Prostate gland (tissue), 2 donors: ENCODE results near the gene DSCAM. TPM values are rescaled to one million over a fixed set of nuclear protein-coding genes. Genes with fewer than 3 reads are reported as not detected.

Source experiments
- DNase-seq: peaks from one replicate; pipeline ENCODE4 v3.0.0-alpha.2; 2019; ENCODE audit warnings: low spot score
- H3K27ac ChIP-seq, 2 donors: fragments of 200-600 bp; sonication (generic); 2 replicates each; pipeline ENCODE4 v1.5.1; 2017 to 2019
- H3K27me3 ChIP-seq: fragments of 200-600 bp; sonication (generic); replicated peaks from 2 replicates; pipeline ENCODE4 v1.5.1; 2019; ENCODE audit not compliant: insufficient read depth
- H3K36me3 ChIP-seq, 2 donors: fragments of 200-600 bp; sonication (generic); 1 replicate in 1 of 2; 2 replicates in 1 of 2; pipeline versions ENCODE4 v1.5.1 to v1.8.1; 2017 to 2019
- H3K4me1 ChIP-seq: fragments of 200-600 bp; sonication (generic); replicated peaks from 2 replicates; pipeline ENCODE4 v1.5.1; 2019
- H3K4me3 ChIP-seq, 2 donors: fragments of 200-600 bp; sonication (generic); 2 replicates each; pipeline ENCODE4 v1.5.1; 2017 to 2019
- H3K9me3 ChIP-seq: fragments of 200-600 bp; sonication (generic); 2 replicates; pipeline ENCODE4 v1.5.1; 2017
- POLR2A ChIP-seq: fragments of 450-650 bp; IDR thresholded peaks from one replicate; pipeline ENCODE4 v1.6.1; 2016; ENCODE audit warnings: antibody characterized with exemption, mild to moderate bottlenecking
- POLR2AphosphoS5 ChIP-seq: sonication (generic); formaldehyde crosslinking; IDR thresholded peaks from one replicate; pipeline ENCODE4 v1.6.1; 2017; ENCODE audit warnings: antibody characterized with exemption
- whole genome bisulfite sequencing: methylation state at CpG from one replicate; pipeline ENCODE4 v1.1.5; 2018; 5-methylcytosine and 5-hydroxymethylcytosine counted together
- intact Hi-C: fragments of 100-400 bp; cut with DNase I; formaldehyde crosslinking; loops from one replicate; pipeline ENCODE4 v1.14.2; 2022
- total RNA-seq, 2 donors: library from RNA; depleted of rRNA; stranded (reverse); fragments of >200 nt; gene quantifications; one replicate each; pipeline ENCODE4 v1.1.0, GENCODE V29; 2016
- TF ChIP-seq, protein P1 (sequence below), 4 experiments: fragments of 200-600 bp in 2 of 4; fragments of 450-650 bp in 2 of 4; sonication (generic) in 2 of 4; IDR thresholded peaks; 1 replicate in 3 of 4; 2 replicates in 1 of 4; pipeline ENCODE4 v1.5.1; 2016 to 2019; ENCODE audit warnings: antibody characterized with exemption in 4 of 4, mild to moderate bottlenecking in 2 of 4, moderate library complexity in 2 of 4

The DSCAM gene
- total RNA-seq, 2 donors from 2014 or later, result under 0.01 to 1.6 TPM

- intact Hi-C loops, result loop anchor here (10.0 kb wide), 1 partner anchor 384 kb away; the partner anchor contains the start of gene DSCAM
- H3K9me3 ChIP-seq, result no peaks in the 10 kb centered on the region
- H3K4me1 ChIP-seq, result no peaks in the 10 kb centered on the region
- no peak overlapping the region for H3K27ac ChIP-seq
- TF ChIP-seq POLR2AphosphoS5 (no peak), POLR2A (no peak)
- TF ChIP-seq, protein P1, sequence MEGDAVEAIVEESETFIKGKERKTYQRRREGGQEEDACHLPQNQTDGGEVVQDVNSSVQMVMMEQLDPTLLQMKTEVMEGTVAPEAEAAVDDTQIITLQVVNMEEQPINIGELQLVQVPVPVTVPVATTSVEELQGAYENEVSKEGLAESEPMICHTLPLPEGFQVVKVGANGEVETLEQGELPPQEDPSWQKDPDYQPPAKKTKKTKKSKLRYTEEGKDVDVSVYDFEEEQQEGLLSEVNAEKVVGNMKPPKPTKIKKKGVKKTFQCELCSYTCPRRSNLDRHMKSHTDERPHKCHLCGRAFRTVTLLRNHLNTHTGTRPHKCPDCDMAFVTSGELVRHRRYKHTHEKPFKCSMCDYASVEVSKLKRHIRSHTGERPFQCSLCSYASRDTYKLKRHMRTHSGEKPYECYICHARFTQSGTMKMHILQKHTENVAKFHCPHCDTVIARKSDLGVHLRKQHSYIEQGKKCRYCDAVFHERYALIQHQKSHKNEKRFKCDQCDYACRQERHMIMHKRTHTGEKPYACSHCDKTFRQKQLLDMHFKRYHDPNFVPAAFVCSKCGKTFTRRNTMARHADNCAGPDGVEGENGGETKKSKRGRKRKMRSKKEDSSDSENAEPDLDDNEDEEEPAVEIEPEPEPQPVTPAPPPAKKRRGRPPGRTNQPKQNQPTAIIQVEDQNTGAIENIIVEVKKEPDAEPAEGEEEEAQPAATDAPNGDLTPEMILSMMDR (IDR thresholded peaks at IDR 0.05), result no peak
- DNase-seq, result no peak
- 46% methylated on average over 1 of the region's 1 CpG for WGBS
- no peak overlapping the region for H3K4me3 ChIP-seq
- H3K36me3 ChIP-seq, result no peaks in the 10 kb centered on the region
- no peaks in the 10 kb centered on the region for H3K27me3 ChIP-seq
These were observed 385.9 kb downstream of the DSCAM start for GRCh38 chr21:40461008-40461407.

DNA sequence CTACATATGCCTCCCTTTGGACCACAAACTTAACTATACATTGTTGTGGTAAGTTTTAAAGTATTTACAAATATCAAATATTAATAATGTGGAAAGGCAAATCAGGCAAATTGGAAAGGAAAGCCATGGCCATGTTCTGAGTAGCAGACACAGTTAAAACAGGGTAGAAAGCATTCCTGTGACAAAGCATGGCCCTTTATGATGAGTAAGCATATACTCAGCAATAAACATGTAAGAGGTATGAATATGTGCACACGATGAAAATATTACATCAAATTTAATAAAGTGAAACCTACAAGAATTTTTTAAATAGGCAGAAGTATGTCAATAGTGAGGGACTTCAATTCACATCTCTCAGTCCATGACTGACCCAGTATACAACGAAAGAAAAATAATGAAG lies 389.2 kb downstream of the DSCAM start:
- intact Hi-C loops, result no loop called here
- H3K4me3 ChIP-seq, result no peak overlapping the region
- no peak overlapping the region for H3K27ac ChIP-seq
- H3K4me1 ChIP-seq, result no peaks in the 10 kb centered on the region
- H3K9me3 ChIP-seq, result no peaks in the 10 kb centered on the region
- H3K27me3 ChIP-seq, result no peaks in the 10 kb centered on the region
- no peaks in the 10 kb centered on the region for H3K36me3 ChIP-seq
- WGBS, result 88% methylated on average over 2 of the region's 2 CpGs
- no peak for DNase-seq
- TF ChIP-seq POLR2A (no peak), POLR2AphosphoS5 (no peak)
- TF ChIP-seq, protein P1 (IDR thresholded peaks at IDR 0.05), result no peak

- 93% methylated on average over 3 of the region's 3 CpGs for WGBS
- H3K4me1 ChIP-seq, result no peaks in the 10 kb centered on the region
- H3K9me3 ChIP-seq, result no peaks in the 10 kb centered on the region
- TF ChIP-seq POLR2A (no peak), POLR2AphosphoS5 (no peak)
- TF ChIP-seq, protein P1 (IDR thresholded peaks at IDR 0.05), result no peak
- H3K27ac ChIP-seq, result no peak overlapping the region
- H3K4me3 ChIP-seq, result no peak overlapping the region
- intact Hi-C loops, result no loop called here
- no peak for DNase-seq
- H3K27me3 ChIP-seq, result no peaks in the 10 kb centered on the region
- no peaks in the 10 kb centered on the region for H3K36me3 ChIP-seq
These were observed 392.9 kb downstream of the DSCAM start for GRCh38 chr21:40454057-40454456.

GRCh38 chr21:40453183-40453582 lies 393.8 kb downstream of the DSCAM start:
- WGBS, result 59% methylated on average over 3 of the region's 3 CpGs
- Histone ChIP-seq H3K9me3 (no peaks in the 10 kb centered on the region), H3K27me3 (no peaks in the 10 kb centered on the region), H3K27ac (no peak overlapping the region), H3K4me3 (no peak overlapping the region), H3K36me3 (no peaks in the 10 kb centered on the region), H3K4me1 (no peaks in the 10 kb centered on the region)
- no peak for DNase-seq
- intact Hi-C loops, result no loop called here
- no peak for TF ChIP-seq POLR2A
- TF ChIP-seq, protein P1 (IDR thresholded peaks at IDR 0.05), result no peak
- TF ChIP-seq POLR2AphosphoS5, result no peak

DNA sequence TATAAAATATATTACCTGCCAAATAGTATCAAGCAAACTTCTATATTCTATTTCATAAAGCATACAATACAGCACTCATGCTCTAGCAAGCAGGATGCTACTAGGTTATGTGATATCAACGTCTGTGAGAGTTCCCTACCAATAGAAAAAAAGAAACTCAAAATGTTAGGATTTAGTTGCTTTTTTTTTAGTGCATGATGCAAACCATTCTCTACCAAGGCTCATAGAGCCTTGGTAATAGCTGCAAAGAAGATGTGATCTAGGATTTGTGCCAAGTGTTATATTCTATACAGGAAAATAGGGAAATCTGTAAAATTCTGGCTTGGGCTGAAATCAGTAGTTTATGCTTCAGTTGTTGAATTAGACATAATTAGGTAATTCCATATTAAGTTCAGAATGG lies 394.4 kb downstream of the DSCAM start:
- no peaks in the 10 kb centered on the region for H3K9me3 ChIP-seq
- no peaks in the 10 kb centered on the region for H3K27me3 ChIP-seq
- no peak for DNase-seq
- intact Hi-C loops, result no loop called here
- 28% methylated on average over 1 of the region's 1 CpG for WGBS
- no peaks in the 10 kb centered on the region for H3K36me3 ChIP-seq
- TF ChIP-seq POLR2A (no peak), POLR2AphosphoS5 (no peak)
- TF ChIP-seq, protein P1 (IDR thresholded peaks at IDR 0.05), result no peak
- no peaks in the 10 kb centered on the region for H3K4me1 ChIP-seq
- no peak overlapping the region for H3K4me3 ChIP-seq
- H3K27ac ChIP-seq, result no peak overlapping the region
